Caco-2 (cell line): ENCODE measurements around the gene LDLR. TPM values are rescaled to one million over a fixed set of nuclear protein-coding genes. Genes with fewer than 3 reads are reported as not detected.

ENCODE experiments used
- BruUV-seq: library from RNA; stranded (reverse); fragments of 400-500 nt; replicated peaks from 2 replicates; lab custom pipeline; 2021; lab: Mats Ljungman, UMichigan
- CTCF ChIA-PET: fragments of 300-600 bp; sonication (Branson Sonifier 250); formaldehyde crosslinking; loops from one replicate; lab custom pipeline; 2022; ENCODE audit warnings: antibody characterized with exemption; lab: Charles Lee
- POLR2A ChIA-PET: fragments of 300-600 bp; sonication (Branson Sonifier 250); formaldehyde crosslinking; loops from one replicate; lab custom pipeline; 2022; ENCODE audit warnings: antibody characterized with exemption; lab: Charles Lee
- DNase-seq, 2 experiments: peaks; one replicate each; pipeline versions ENCODE4 v3.0.0 to v3.0.0-alpha.2; 2020 to 2022
- H3K27me3 ChIP-seq: replicated peaks from 2 replicates; pipeline ENCODE4 v1.6.0; 2011; ENCODE audit warnings: low read length; ENCODE audit not compliant: control insufficient read depth, insufficient read depth
- H3K36me3 ChIP-seq: 2 replicates; pipeline ENCODE4 v1.5.1; 2011; ENCODE audit warnings: low read length; ENCODE audit not compliant: control insufficient read depth, insufficient read depth
- H3K4me1 ChIP-seq: fragments of 250-450 bp; sonication (Bioruptor Pico); 2 replicates; pipeline ENCODE4 v1.5.1; 2020; ENCODE audit warnings: mild to moderate bottlenecking
- H3K4me3 ChIP-seq: 2 replicates; pipeline ENCODE4 v1.5.1; 2011; ENCODE audit warnings: low read depth, mild to moderate bottlenecking, control low read depth, low read length
- H3K9me3 ChIP-seq: fragments of 250-450 bp; sonication (Bioruptor Pico); 2 replicates; pipeline ENCODE4 v1.5.1; 2020; ENCODE audit warnings: mild to moderate bottlenecking, moderate library complexity
- H3K27ac Mint-ChIP-seq: one replicate; pipeline ENCODE4 v1.8.0; 2022; ENCODE audit warnings: mixed read lengths; ENCODE audit not compliant: unreplicated experiment
- H3K27me3 Mint-ChIP-seq: one replicate; pipeline ENCODE4 v1.8.0; 2022; ENCODE audit warnings: mixed read lengths; ENCODE audit not compliant: insufficient read depth, unreplicated experiment
- H3K36me3 Mint-ChIP-seq: one replicate; pipeline ENCODE4 v1.8.0; 2022; ENCODE audit warnings: mild to moderate bottlenecking, mixed read lengths; ENCODE audit not compliant: insufficient read depth, unreplicated experiment
- H3K4me1 Mint-ChIP-seq: one replicate; pipeline ENCODE4 v1.8.0; 2022; ENCODE audit warnings: low read depth, mixed read lengths; ENCODE audit not compliant: unreplicated experiment
- H3K4me3 Mint-ChIP-seq: one replicate; pipeline ENCODE4 v1.8.0; 2022; ENCODE audit warnings: mild to moderate bottlenecking, moderate library complexity, mixed read lengths; ENCODE audit not compliant: unreplicated experiment
- H3K9me3 Mint-ChIP-seq: one replicate; pipeline ENCODE4 v1.8.0; 2022; ENCODE audit warnings: mixed read lengths; ENCODE audit not compliant: unreplicated experiment
- intact Hi-C: fragments of 100-400 bp; cut with micrococcal nuclease; formaldehyde crosslinking; loops from one replicate; pipeline ENCODE4 v1.10.0; 2022; ENCODE audit not compliant: unreplicated experiment
- total RNA-seq: library from RNA; stranded (reverse); gene quantifications from 2 replicates; pipeline ENCODE4 v1.2.3, GENCODE V29; 2022
- TF ChIP-seq, protein P1 (sequence below), 2 experiments: fragments of 200-600 bp in 1 of 2; IDR thresholded peaks; 1 replicate in 1 of 2; 2 replicates in 1 of 2; pipeline versions ENCODE4 v1.5.1 to v1.8.0; 2011 to 2022; ENCODE audit warnings: antibody characterized with exemption in 1 of 2, control low read depth in 1 of 2, inconsistent platforms in 1 of 2, low read depth in 1 of 2, low read length in 1 of 2, mild to moderate bottlenecking in 1 of 2, moderate library complexity in 1 of 2; ENCODE audit not compliant: insufficient read depth in 1 of 2, severe bottlenecking in 1 of 2, unreplicated experiment in 1 of 2

LDLR gene
- total RNA-seq, 1 experiment from 2014 or later, result 68.9 TPM

DNA sequence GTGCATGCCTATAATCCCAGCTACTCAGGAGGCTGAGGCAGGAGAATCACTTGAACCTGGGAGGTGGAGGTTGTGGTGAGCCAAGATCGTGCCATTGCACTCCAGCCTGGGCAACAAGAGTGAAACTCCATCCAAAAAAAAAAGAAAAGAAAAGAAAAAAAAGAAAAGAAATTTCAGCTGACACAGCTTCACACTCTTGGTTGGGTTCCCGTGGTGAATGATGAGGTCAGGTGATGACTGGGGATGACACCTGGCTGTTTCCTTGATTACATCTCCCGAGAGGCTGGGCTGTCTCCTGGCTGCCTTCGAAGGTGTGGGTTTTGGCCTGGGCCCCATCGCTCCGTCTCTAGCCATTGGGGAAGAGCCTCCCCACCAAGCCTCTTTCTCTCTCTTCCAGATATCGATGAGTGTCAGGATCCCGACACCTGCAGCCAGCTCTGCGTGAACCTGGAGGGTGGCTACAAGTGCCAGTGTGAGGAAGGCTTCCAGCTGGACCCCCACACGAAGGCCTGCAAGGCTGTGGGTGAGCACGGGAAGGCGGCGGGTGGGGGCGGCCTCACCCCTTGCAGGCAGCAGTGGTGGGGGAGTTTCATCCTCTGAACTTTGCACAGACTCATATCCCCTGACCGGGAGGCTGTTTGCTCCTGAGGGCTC is 22.0 kb downstream of the LDLR start:
- no TSS peak for BruUV-seq
- Histone ChIP-seq H3K4me1 (no peaks in the 10 kb centered on the region), H3K9me3 (no peaks in the 10 kb centered on the region), H3K36me3 (peaks cover 16% of the 10 kb centered on the region), H3K27me3 (no peaks in the 10 kb centered on the region), H3K4me3 (no peak overlapping the region)
- no peaks in the 10 kb centered on the region for H3K9me3 Mint-ChIP-seq
- H3K4me1 Mint-ChIP-seq, result no peaks in the 10 kb centered on the region
- DNase-seq, result no peak
- intact Hi-C loops, result no loop called here
- ChIA-PET POLR2A (no interaction called here), CTCF (no interaction called here)
- H3K27ac Mint-ChIP-seq, result no peak overlapping the region
- H3K27me3 Mint-ChIP-seq, result no peaks in the 10 kb centered on the region
- no peak overlapping the region for H3K4me3 Mint-ChIP-seq
- H3K36me3 Mint-ChIP-seq, result peaks cover 99% of the 10 kb centered on the region
- TF ChIP-seq, protein P1, sequence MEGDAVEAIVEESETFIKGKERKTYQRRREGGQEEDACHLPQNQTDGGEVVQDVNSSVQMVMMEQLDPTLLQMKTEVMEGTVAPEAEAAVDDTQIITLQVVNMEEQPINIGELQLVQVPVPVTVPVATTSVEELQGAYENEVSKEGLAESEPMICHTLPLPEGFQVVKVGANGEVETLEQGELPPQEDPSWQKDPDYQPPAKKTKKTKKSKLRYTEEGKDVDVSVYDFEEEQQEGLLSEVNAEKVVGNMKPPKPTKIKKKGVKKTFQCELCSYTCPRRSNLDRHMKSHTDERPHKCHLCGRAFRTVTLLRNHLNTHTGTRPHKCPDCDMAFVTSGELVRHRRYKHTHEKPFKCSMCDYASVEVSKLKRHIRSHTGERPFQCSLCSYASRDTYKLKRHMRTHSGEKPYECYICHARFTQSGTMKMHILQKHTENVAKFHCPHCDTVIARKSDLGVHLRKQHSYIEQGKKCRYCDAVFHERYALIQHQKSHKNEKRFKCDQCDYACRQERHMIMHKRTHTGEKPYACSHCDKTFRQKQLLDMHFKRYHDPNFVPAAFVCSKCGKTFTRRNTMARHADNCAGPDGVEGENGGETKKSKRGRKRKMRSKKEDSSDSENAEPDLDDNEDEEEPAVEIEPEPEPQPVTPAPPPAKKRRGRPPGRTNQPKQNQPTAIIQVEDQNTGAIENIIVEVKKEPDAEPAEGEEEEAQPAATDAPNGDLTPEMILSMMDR (IDR thresholded peaks at IDR 0.05; ENCODE audit: insufficient read depth in 1 of 2, low read depth in 1 of 2, low read length in 1 of 2, severe bottlenecking in 1 of 2, unreplicated experiment in 1 of 2), result no peak

DNA sequence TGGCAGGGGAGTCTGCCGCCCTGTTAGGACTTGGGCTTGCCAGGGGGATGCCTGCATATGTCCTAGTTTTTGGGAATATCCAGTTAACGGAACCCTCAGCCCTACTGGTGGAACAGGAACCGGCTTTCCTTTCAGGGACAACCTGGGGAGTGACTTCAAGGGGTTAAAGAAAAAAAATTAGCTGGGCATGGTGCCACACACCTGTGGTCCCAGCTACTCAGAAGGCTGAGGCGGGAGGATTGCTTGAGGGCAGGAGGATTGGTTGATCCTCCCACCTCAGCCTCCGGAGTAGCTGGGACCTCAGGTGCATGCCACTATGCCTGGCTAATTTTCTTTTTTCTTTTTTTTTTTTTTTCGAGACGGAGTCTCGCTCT is 22.5 kb downstream of the LDLR start:
- ChIA-PET POLR2A (no interaction called here), CTCF (no interaction called here)
- Mint-ChIP-seq H3K4me3 (no peak overlapping the region), H3K27me3 (no peaks in the 10 kb centered on the region), H3K4me1 (no peaks in the 10 kb centered on the region), H3K27ac (no peak overlapping the region), H3K36me3 (peaks cover 99% of the 10 kb centered on the region), H3K9me3 (no peaks in the 10 kb centered on the region)
- Histone ChIP-seq H3K36me3 (peaks cover 17% of the 10 kb centered on the region), H3K27me3 (no peaks in the 10 kb centered on the region), H3K4me3 (no peak overlapping the region), H3K9me3 (no peaks in the 10 kb centered on the region), H3K4me1 (no peaks in the 10 kb centered on the region)
- BruUV-seq, result no TSS peak
- intact Hi-C loops, result no loop called here
- no peak for DNase-seq
- TF ChIP-seq, protein P1 (IDR thresholded peaks at IDR 0.05; ENCODE audit: insufficient read depth in 1 of 2, low read depth in 1 of 2, low read length in 1 of 2, severe bottlenecking in 1 of 2, unreplicated experiment in 1 of 2), result no peak

DNA sequence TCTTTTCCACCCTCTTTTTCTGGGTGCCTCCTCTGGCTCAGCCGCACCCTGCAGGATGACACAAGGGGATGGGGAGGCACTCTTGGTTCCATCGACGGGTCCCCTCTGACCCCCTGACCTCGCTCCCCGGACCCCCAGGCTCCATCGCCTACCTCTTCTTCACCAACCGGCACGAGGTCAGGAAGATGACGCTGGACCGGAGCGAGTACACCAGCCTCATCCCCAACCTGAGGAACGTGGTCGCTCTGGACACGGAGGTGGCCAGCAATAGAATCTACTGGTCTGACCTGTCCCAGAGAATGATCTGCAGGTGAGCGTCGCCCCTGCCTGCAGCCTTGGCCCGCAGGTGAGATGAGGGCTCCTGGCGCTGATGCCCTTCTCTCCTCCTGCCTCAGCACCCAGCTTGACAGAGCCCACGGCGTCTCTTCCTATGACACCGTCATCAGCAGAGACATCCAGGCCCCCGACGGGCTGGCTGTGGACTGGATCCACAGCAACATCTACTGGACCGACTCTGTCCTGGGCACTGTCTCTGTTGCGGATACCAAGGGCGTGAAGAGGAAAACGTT is 24.0 kb downstream of the LDLR start:
- Mint-ChIP-seq H3K4me1 (no peaks in the 10 kb centered on the region), H3K4me3 (no peak overlapping the region), H3K27ac (peak overlapping the region; percentile 19), H3K27me3 (no peaks in the 10 kb centered on the region), H3K36me3 (peaks cover 99% of the 10 kb centered on the region), H3K9me3 (no peaks in the 10 kb centered on the region)
- CTCF ChIA-PET, result no interaction called here
- no peak overlapping the region for H3K4me3 ChIP-seq
- TF ChIP-seq, protein P1 (IDR thresholded peaks at IDR 0.05; ENCODE audit: insufficient read depth in 1 of 2, low read depth in 1 of 2, low read length in 1 of 2, severe bottlenecking in 1 of 2, unreplicated experiment in 1 of 2), result no peak
- intact Hi-C loops, result no loop called here
- no peak for DNase-seq
- BruUV-seq, result no TSS peak
- H3K4me1 ChIP-seq, result no peaks in the 10 kb centered on the region
- H3K9me3 ChIP-seq, result no peaks in the 10 kb centered on the region
- POLR2A ChIA-PET, result no interaction called here
- H3K27me3 ChIP-seq, result no peaks in the 10 kb centered on the region
- H3K36me3 ChIP-seq, result peaks cover 16% of the 10 kb centered on the region
